Skeletal muscle satellite cell (primary cell): Measurements from ENCODE around the gene RNF130.

Experiments
- H3K27me3 ChIP-seq: 2 replicates; pipeline ENCODE4 v1.7.0; 2013; ENCODE audit warnings: low read length; ENCODE audit not compliant: control insufficient read depth, insufficient read depth
- H3K36me3 ChIP-seq: 2 replicates; pipeline ENCODE4 v1.7.0; 2013; ENCODE audit warnings: mild to moderate bottlenecking, control low read depth, low read length; ENCODE audit not compliant: insufficient read depth
- H3K4me1 ChIP-seq: 2 replicates; pipeline ENCODE4 v1.7.0; 2013; ENCODE audit warnings: low read length; ENCODE audit not compliant: control insufficient read depth, insufficient read depth
- H3K4me2 ChIP-seq: 2 replicates; pipeline ENCODE4 v1.7.0; 2013; ENCODE audit warnings: mild to moderate bottlenecking, low read length
- H3K4me3 ChIP-seq: 2 replicates; pipeline ENCODE4 v1.7.0; 2013; ENCODE audit warnings: low read length
- H3K9ac ChIP-seq: 2 replicates; pipeline ENCODE4 v1.7.0; 2013; ENCODE audit warnings: mild to moderate bottlenecking, low read depth, low read length, moderate library complexity
- H3K9me3 ChIP-seq: replicated peaks from 2 replicates; pipeline ENCODE4 v1.7.0; 2013; ENCODE audit warnings: mild to moderate bottlenecking, control low read depth, low read length

The RNF130 gene

DNA sequence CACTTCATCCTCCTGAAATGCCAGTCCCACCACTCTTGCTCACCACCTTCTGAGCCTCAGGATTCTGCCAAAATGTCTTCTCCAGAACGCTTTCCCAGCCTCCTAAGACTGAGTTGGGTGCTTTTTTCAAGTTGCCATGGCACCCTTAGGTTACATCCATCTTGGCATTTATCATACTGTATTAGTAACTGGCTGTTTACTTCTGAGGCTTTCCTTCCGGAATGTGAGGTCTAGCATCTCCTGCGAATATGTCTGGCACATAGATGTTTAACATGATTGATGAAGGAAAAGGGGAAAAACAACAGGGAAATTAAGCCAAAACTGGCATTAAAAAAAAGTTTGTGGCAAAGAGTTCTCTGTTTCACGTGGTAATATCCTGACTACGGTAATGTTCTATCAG lies 24.9 kb downstream of the RNF130 start:
- H3K4me2 ChIP-seq = no peak overlapping the region
- no peaks in the 10 kb centered on the region for H3K36me3 ChIP-seq
- H3K27me3 ChIP-seq = no peaks in the 10 kb centered on the region
- H3K4me3 ChIP-seq = no peak overlapping the region
- H3K9ac ChIP-seq = no peak overlapping the region
- no peaks in the 10 kb centered on the region for H3K4me1 ChIP-seq
- no peaks in the 10 kb centered on the region for H3K9me3 ChIP-seq

DNA sequence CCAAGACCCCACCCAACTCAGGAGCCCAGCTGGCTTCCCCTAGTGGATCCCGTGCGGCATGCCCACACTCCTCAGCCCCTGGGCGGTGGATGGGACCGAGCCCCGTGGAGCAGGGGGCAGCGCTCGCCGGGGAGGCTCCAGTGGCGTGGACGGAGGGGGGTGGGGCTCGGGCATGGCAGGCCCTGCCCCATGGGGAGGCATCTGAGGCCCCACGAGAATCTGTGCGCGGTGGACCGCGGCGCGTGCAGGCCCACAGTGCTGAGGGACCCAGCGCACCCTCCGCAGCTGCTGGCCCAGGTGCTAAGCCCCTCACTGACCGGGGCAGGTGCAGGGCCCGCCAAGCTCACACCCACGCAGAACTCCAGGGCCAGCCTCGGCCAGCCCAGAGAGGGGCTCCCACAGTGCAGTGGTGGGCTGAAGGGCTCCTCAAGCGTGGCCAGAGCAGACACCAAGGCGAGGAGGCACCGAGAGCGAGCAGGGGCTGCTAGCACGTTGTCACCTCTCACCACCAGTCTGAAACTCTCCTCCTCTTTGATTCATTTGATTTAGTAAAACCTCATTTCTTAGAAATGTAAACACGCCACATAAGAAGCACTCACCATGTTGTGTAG lies 25.6 kb downstream of the RNF130 start:
- no peaks in the 10 kb centered on the region for H3K4me1 ChIP-seq

DNA sequence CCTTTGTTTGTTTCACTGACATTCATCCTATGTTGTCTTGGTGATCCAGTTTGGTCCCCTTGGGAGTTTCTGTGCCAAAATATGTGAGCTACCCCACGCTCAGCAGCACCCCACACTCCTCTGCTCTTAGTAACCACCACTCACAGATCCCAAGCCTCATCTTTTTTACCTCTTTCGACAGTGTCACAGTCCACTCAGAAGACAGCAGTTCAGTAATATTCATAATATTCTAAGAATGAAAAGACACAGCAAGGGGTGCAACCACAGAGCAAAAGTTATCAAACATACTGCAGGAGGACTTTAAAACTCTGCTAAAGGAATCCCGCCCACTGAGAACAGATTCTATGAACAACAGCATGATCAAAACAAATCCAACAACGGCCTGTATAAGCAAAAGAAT lies 28.2 kb downstream of the RNF130 start:
- Histone ChIP-seq H3K9me3 (no peaks in the 10 kb centered on the region), H3K4me3 (no peak overlapping the region), H3K4me2 (no peak overlapping the region), H3K4me1 (no peaks in the 10 kb centered on the region), H3K36me3 (no peaks in the 10 kb centered on the region), H3K27me3 (no peaks in the 10 kb centered on the region), H3K9ac (no peak overlapping the region)

More for the DNA sequence above, 25.6 kb downstream of the RNF130 start:
- no peaks in the 10 kb centered on the region for H3K27me3 ChIP-seq
- no peak overlapping the region for H3K9ac ChIP-seq
- H3K4me3 ChIP-seq = no peak overlapping the region
- H3K4me2 ChIP-seq = no peak overlapping the region
- no peaks in the 10 kb centered on the region for H3K9me3 ChIP-seq
- H3K36me3 ChIP-seq = no peaks in the 10 kb centered on the region

DNA sequence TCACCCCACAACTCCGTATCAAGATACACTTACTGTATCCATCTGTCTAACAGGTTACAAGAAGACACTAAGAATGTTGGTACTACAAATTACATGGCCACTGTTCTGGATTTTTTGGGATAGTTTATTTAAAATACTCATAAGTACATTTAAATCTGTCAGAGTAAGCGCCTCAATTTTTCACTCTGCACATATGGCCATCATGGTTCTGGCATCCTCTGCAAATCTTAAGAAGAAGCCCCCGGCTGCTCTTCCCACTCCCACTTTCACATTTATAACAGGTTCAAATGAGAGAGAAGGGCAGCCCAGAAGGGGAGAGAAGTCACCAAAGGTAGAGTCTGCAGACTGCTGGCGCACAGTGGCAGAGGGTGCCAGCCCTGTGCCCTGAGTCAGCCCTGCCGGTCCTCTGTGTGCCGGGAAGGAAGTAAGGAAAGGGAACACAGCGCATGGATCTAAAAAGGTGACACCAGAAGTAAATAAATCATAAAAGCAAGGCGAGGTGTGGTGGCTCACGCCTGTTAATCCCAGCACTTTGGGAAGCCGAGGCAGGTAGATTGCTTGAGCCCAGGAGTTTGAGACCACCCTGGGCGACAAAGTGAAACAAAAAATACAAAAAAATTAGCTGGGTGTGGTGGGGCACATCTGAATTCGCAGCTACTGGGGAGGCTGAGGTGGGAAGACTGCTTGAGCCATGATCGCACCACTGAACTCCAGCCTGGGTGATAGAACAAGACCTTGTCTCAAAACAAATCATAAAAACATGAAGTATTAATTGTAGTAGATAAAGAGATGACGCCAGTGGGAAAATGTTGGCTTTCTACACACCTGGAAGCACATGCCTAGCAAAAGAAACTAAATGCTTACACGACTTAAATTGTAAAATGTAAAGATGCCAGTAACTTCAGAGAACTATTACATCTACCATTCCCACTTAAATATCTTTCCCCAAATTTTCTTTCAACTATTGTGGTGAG lies 30.0 kb downstream of the RNF130 start:
- Histone ChIP-seq H3K4me3 (no peak overlapping the region), H3K36me3 (peaks cover 4% of the 10 kb centered on the region), H3K9ac (no peak overlapping the region), H3K27me3 (no peaks in the 10 kb centered on the region), H3K4me2 (no peak overlapping the region), H3K4me1 (no peaks in the 10 kb centered on the region), H3K9me3 (no peaks in the 10 kb centered on the region)

DNA sequence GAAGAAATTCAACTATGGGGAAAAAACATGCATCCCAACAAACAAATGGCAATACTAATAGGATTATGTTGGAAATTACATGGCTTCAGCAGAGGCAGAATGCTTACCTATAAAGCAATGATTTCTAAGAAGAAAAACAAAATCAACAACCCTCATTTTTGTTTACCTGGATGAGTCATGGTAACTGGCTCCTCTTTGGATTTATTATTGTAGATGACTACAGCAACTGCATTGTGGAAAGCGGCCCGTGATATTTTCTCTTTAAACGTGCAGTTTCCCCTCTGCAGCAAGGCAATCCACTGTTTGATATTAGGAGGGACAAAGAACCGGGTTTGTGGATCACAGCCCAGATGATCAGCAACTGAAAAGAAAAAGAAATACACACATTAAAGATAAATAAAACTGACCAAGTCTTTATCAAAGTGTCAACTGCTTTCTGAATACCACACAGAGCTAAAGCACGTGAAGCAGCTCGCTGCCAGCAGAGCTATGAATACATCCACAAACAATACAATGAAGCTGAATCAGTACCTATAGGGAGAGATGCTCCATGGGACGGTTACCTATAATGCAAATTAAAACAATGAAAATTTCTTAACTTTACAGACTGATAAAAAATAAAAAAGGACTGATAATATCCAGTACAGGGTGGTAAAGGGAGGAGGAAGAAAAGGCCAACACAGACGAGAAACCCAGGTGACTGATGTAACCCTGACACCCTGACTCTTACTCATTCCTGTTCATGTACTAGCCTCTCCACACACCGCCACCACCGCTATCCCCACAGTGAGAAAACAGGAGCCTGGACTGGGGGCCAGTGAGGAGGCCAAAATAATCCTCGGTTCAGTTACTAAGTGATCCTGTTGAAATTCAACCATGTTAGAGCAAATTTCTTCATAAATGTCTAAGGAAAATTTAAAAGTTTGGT lies 31.0 kb downstream of the RNF130 start:
- Histone ChIP-seq H3K4me3 (no peak overlapping the region), H3K4me1 (no peaks in the 10 kb centered on the region), H3K4me2 (no peak overlapping the region), H3K27me3 (no peaks in the 10 kb centered on the region), H3K9me3 (peaks cover 2% of the 10 kb centered on the region), H3K36me3 (peaks cover 13% of the 10 kb centered on the region), H3K9ac (no peak overlapping the region)

DNA sequence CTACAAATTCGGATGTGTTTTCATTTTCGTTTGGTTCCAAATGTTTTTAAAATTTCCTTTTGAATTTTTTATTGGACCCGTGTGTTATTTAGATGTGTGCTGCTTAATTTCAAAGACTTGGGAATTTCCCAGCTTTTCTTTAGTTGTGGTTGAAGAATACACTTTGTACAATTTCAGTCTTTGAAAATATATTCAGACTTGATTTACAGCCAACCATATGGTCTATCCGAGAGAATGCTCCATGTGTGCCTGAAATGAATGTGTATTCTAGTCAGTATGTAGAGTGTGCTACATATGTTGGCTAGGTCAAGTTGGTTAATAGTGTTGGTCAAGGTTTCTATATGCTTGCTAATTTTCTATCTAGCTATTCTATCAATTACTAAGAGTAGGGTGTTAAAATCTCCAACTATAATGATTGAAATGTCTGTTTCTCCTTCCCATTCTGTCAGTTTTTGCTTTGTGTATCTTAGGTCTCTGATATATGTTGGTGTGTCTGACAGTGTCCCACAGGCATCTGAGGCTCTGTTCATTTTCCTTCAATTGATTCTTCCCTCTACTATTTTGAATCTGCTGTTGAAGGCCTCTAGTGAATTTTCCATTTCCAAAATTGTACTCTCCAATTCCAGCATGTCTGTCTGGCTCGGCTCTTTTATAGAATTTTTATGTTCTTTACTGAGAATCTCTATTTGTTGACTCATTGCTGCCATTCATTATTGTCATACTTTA lies 36.2 kb downstream of the RNF130 start:
- no peak overlapping the region for H3K4me2 ChIP-seq

DNA sequence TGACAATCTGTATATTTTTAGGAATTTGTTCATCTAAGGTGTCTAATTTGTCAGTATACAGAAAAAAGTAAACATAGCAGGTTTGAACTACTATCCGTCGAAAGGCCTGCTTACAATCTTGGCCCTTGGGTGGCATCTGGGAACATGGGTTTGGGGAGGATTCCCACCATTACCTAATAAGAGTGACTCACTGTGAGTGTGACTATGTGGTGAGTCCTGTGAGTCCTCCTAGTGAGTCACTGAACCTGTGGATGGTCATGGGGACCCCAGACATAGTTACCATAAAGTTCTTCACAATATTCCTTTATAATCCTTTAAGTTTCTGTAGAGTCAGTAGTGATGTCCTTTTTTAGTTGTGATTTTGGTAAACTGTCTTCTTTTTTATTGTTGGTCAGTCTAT lies 37.0 kb downstream of the RNF130 start:
- no peak overlapping the region for H3K4me2 ChIP-seq
- H3K36me3 ChIP-seq = peaks cover 17% of the 10 kb centered on the region
- no peak overlapping the region for H3K4me3 ChIP-seq
- H3K27me3 ChIP-seq = no peaks in the 10 kb centered on the region
- H3K4me1 ChIP-seq = no peaks in the 10 kb centered on the region
- H3K9me3 ChIP-seq = peaks cover 6% of the 10 kb centered on the region
- no peak overlapping the region for H3K9ac ChIP-seq

More for the DNA sequence above, 36.2 kb downstream of the RNF130 start:
- Histone ChIP-seq H3K9me3 (peaks cover 6% of the 10 kb centered on the region), H3K4me3 (no peak overlapping the region), H3K9ac (no peak overlapping the region), H3K4me1 (no peaks in the 10 kb centered on the region), H3K36me3 (peaks cover 17% of the 10 kb centered on the region), H3K27me3 (no peaks in the 10 kb centered on the region)

DNA sequence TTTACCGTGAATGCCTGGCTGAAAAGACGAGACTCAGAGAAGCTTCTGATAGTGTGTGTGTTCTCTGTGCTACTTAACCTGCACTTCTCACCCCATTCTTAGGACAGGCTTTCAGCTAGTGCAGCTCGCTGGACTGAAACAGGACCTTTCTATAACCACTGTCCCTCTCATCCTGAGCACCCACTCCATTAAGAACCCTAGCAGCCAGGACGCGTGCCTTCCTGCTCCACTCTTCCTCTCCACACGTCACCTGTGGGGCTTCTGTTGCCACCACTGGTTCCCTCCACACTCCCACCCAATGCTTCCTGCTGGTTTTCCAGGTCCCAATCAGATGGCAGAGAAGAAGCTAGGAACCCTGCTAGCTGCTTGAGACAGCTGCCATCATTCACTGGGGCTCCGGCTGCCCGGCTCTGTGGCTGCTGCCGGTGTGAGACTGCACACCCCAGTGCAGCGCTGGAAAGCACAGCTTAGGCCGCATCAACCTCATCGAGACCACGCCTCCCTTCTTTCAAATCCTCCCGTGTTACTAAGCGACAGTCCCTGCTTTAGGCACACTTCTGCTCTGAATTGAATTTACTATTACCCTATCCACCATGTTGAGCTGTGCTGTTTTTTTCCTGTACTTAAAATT lies 44.0 kb downstream of the RNF130 start:
- H3K27me3 ChIP-seq = no peaks in the 10 kb centered on the region
- no peak overlapping the region for H3K4me2 ChIP-seq
- no peaks in the 10 kb centered on the region for H3K4me1 ChIP-seq
- no peaks in the 10 kb centered on the region for H3K36me3 ChIP-seq
- H3K9ac ChIP-seq = no peak overlapping the region
- no peak overlapping the region for H3K4me3 ChIP-seq
- H3K9me3 ChIP-seq = no peaks in the 10 kb centered on the region

DNA sequence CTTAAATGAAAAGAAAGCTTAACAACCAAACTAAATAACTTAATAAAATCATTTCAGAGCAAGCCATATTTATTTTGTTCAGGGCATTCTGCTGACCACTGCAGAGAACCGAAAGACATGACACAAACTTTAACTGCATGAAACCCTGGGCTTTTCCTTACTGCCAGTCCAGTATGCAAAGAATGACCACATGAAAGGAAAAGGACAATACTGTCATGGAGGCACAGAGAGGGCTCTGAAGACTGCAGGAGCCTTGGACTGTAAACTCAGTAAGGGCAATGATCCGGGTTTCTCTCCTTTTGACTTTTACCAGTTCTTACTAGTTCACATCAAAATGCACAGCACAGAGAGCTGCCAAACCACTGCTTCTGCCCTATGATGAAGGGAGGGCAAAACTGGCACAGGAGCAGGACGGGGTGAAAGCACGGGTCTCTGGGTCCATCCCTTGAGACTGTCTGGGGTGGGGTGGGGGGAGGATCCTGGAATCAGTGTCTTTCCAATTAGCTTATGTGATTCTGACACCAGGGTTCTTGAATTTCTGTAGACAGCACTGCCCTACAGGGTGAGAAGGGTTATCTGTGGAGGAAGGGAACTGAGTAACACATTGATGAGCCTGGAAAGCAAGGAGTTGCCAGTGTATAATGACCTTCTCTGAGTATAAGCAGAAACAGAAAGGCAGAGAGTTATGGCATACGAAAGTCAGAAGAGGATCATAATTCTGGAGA lies 44.7 kb downstream of the RNF130 start:
- Histone ChIP-seq H3K27me3 (no peaks in the 10 kb centered on the region), H3K9me3 (no peaks in the 10 kb centered on the region), H3K36me3 (no peaks in the 10 kb centered on the region), H3K9ac (no peak overlapping the region), H3K4me3 (no peak overlapping the region), H3K4me2 (no peak overlapping the region), H3K4me1 (no peaks in the 10 kb centered on the region)

DNA sequence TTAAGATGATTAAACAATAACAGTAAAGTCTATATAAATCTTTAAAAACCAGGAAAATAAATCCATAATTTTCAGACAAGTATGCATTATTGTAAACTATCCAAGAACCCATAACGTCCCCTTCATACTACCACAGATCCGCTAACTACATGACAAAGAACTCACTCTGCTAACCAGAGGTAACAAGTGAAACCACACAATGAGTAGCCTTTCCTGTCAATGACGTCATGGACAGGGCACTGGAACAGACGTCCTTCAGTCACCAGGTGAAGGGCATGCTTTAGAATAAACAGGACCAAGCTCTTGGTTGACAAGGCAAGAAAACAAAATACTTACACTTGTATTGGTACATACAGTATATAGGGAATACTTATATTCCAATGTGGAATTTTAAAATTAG lies 45.2 kb downstream of the RNF130 start:
- Histone ChIP-seq H3K4me2 (no peak overlapping the region), H3K4me1 (no peaks in the 10 kb centered on the region), H3K9me3 (no peaks in the 10 kb centered on the region), H3K9ac (no peak overlapping the region), H3K36me3 (no peaks in the 10 kb centered on the region), H3K27me3 (no peaks in the 10 kb centered on the region), H3K4me3 (no peak overlapping the region)
